GM12801 (cell line): ENCODE measurements around the gene CAMTA1.

Experiments used
- TF ChIP-seq, protein P1 (sequence below): IDR thresholded peaks from one replicate; pipeline ENCODE4 v1.5.1; 2011; ENCODE audit warnings: control low read depth; ENCODE audit not compliant: insufficient read length; ENCODE audit errors: extremely low read depth

Gene CAMTA1

DNA sequence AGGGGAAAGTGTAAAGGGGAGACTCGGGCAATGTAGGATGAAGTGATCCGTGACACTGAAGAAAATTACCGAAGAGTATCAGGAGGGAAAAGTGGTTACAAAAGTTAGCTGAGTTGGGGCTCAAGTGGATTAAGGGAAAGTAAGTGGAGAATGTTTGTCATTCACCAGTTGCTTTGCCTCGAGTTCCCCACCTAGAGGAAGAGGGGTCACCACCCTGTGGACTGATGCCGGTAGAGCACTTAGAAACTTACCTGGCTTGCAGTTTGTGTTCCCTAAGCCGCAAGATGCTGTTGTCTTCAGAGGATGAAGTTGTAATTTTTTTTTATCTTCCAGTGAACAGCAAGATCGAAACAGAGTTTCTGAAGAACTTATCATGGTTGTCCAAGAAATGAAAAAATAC, 999.9 kb downstream of the CAMTA1 start:
- TF ChIP-seq, protein P1, sequence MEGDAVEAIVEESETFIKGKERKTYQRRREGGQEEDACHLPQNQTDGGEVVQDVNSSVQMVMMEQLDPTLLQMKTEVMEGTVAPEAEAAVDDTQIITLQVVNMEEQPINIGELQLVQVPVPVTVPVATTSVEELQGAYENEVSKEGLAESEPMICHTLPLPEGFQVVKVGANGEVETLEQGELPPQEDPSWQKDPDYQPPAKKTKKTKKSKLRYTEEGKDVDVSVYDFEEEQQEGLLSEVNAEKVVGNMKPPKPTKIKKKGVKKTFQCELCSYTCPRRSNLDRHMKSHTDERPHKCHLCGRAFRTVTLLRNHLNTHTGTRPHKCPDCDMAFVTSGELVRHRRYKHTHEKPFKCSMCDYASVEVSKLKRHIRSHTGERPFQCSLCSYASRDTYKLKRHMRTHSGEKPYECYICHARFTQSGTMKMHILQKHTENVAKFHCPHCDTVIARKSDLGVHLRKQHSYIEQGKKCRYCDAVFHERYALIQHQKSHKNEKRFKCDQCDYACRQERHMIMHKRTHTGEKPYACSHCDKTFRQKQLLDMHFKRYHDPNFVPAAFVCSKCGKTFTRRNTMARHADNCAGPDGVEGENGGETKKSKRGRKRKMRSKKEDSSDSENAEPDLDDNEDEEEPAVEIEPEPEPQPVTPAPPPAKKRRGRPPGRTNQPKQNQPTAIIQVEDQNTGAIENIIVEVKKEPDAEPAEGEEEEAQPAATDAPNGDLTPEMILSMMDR = no peak

DNA sequence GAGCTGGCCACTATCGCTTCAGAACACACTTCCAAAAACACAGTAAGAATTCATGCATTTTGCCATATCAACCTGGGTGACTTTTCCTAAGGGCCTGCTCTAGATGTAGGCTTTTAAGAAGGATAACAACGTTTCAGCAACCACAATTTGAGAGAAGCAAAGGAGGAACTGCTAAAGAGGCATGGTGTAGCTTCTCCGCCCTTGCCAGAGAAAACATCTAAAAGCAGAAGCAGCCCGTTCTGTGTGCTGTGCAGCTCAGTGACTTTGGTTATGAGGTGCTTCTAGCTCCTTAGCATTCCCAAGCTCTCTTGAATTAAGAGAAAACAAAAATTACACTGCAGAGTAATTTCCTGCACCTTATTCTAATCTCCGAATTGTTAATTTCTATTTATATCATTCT, 1001.5 kb downstream of the CAMTA1 start:
- TF ChIP-seq, protein P1 = no peak

DNA sequence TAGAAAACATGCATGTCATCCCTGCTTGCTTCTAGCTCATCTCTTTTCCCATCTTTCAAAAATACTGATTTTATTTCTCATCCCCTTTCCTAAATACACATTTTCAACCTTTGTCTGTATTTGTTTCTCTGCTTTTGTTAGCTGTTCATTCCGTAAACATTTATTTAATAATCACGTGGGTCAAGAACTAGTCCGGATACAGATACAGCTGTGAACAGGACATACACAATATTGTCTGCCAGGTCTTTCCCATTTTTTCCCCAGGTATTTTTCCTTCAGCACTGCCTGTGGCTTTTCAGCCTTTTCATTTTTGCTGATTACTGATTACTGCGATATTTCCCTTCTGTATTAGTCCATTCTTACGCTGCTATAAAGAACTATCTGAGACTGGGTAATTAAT, 1004.6 kb downstream of the CAMTA1 start:
- TF ChIP-seq, protein P1 = no peak

DNA sequence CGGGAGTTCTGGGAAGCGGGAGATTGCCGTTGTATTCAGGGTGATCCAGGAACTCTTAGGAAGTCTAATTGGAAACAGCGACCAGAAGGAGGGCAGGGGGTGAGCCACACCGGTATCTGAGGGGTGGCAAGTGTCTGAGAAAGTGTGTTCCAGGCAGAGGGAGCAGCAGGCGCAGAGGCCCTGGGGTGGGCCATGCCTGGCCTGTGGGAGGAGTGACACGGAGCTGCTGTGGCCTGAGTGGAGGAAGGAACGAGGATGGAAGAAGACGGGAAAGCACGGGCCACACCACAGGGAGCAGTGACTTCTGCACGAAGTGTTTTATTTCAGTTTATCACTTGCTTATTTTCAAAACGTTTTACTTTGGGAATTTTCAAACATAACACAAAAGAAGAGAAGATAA, 1010.2 kb downstream of the CAMTA1 start:
- TF ChIP-seq, protein P1 = no peak

DNA sequence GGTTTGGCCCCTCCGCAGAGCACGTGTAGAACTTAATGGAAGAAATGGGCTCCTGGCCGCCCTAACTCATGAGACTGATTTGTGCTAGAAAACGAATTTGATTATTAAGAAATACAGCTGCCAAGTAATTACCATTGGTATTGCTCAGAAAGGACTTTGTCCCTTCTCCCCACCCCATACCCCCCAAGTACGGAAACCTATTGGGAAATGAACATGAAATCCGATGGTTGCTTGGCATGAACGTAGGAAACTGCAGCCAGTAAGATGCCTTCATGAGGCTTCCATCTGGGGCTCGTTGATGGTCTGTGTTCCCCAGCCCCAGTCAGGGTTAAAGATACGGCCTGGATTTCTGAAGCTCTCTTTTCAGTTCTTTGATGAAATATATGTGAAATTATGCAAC, 1020.2 kb downstream of the CAMTA1 start:
- TF ChIP-seq, protein P1 = no peak

DNA sequence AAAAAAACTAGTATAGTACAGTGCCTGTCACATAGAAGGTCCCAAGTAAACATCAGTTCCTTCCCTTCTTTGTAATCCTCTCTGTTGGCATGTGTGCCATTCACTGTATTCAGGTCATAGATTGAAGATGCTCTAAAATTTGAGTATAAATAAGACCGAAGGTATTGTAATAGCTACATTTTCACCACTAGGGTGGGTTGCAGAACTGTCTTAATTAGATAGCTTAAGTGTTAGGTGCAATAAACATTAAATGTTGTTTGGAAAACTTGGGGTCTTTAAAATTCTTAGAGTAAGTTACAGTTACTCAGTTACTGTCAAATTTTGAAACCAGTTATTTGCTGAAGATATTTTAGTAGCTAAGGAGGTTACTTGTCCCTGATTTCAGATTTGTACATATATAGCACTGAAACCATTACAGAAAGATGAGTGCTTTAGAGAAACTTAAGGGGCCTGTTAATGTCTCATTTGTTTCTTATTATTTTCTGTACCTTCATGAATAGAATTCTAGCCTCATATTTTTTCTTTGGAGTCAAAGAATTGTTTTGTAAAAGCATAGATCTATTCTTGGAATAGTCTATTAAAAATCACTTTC, 1023.1 kb downstream of the CAMTA1 start:
- TF ChIP-seq, protein P1 = no peak

DNA sequence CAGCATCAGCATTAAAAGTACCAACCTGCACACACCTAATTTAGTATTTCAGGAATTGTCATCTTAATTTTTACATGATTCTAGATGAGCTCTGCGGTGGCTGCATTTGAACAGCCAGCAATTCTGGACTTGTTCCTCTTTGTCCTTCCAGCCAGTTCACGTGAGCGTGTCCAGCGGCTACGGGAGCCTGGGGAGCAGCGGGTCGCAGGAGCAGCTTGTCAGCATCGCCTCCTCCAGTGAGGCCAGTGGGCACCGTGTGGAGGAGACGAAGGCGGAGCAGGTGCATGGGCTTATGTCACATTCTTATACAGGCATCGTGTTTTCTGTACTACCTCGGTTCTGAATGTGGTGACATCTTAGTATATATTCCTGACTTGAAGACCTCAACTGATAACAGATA, 1024.5 kb downstream of the CAMTA1 start:
- TF ChIP-seq, protein P1 = no peak
